CD14-positive monocyte (primary cell): Measurements from ENCODE around the gene MYO5C. TPM values are rescaled to one million over a fixed set of nuclear protein-coding genes. Genes with fewer than 3 reads are reported as not detected.

Experiments used
- DNase-seq, 3 donors: peaks; one replicate each; pipeline ENCODE4 v3.0.0-alpha.2; 2011 to 2022
- H2AFZ ChIP-seq: 2 replicates; pipeline ENCODE4 v1.6.0; 2012; ENCODE audit warnings: mild to moderate bottlenecking, low read depth, low read length, inconsistent platforms; ENCODE audit not compliant: insufficient read depth, poor library complexity, severe bottlenecking
- H3K27ac ChIP-seq, 2 donors: 1 replicate in 1 of 2; 2 replicates in 1 of 2; pipeline ENCODE4 v1.5.1; 2012 to 2013; ENCODE audit warnings: low read length in 2 of 2, control low read depth in 1 of 2, inconsistent platforms in 1 of 2, low read depth in 1 of 2, mild to moderate bottlenecking in 1 of 2
- H3K27me3 ChIP-seq, 2 donors: one replicate each; pipeline versions ENCODE4 v1.6.0 to v1.6.1; 2011 to 2013; ENCODE audit warnings: low read length in 2 of 2; ENCODE audit not compliant: control insufficient read depth in 2 of 2, insufficient read depth in 2 of 2
- H3K36me3 ChIP-seq, 2 donors: replicated peaks in 1 of 2; 1 replicate in 1 of 2; 2 replicates in 1 of 2; pipeline versions ENCODE4 v1.5.1 to v1.6.1; 2012 to 2013; ENCODE audit warnings: low read length in 2 of 2, control low read depth in 1 of 2, inconsistent platforms in 1 of 2, mild to moderate bottlenecking in 1 of 2; ENCODE audit not compliant: insufficient read depth in 2 of 2, control insufficient read depth in 1 of 2
- H3K4me1 ChIP-seq, 2 donors: 1 replicate in 1 of 2; 2 replicates in 1 of 2; pipeline versions ENCODE4 v1.5.1 to v1.6.1; 2012 to 2013; ENCODE audit warnings: low read length in 2 of 2, control low read depth in 1 of 2, inconsistent platforms in 1 of 2, mild to moderate bottlenecking in 1 of 2, moderate library complexity in 1 of 2; ENCODE audit not compliant: insufficient read depth in 2 of 2, control insufficient read depth in 1 of 2
- H3K4me2 ChIP-seq: replicated peaks from 2 replicates; pipeline ENCODE3; 2012; ENCODE audit warnings: low read length, moderate library complexity, mild to moderate bottlenecking; ENCODE audit not compliant: poor library complexity, severe bottlenecking; ENCODE audit errors: extremely low read depth
- H3K4me3 ChIP-seq, 3 experiments: fragments of 200-600 bp in 1 of 3; sonication (generic) in 1 of 3; replicated peaks in 1 of 3; 1 replicate in 2 of 3; 2 replicates in 1 of 3; pipeline ENCODE4 v1.5.1; 2011 to 2013; ENCODE audit warnings: low read length in 3 of 3, mild to moderate bottlenecking in 3 of 3, control low read depth in 2 of 3, low read depth in 2 of 3, inconsistent platforms in 1 of 3, moderate library complexity in 1 of 3
- H3K79me2 ChIP-seq: 2 replicates; pipeline ENCODE4 v1.6.0; 2012; ENCODE audit warnings: mild to moderate bottlenecking, control low read depth, inconsistent platforms, low read length, moderate library complexity; ENCODE audit not compliant: insufficient read depth
- H3K9ac ChIP-seq: 2 replicates; pipeline ENCODE4 v1.6.0; 2017; ENCODE audit warnings: low read length, mild to moderate bottlenecking; ENCODE audit not compliant: insufficient read depth, poor library complexity, severe bottlenecking
- H3K9me3 ChIP-seq, 2 donors: replicated peaks in 1 of 2; 1 replicate in 1 of 2; 2 replicates in 1 of 2; pipeline versions ENCODE4 v1.5.1 to v1.6.1; 2012 to 2013; ENCODE audit warnings: low read length in 2 of 2, control low read depth in 1 of 2; ENCODE audit not compliant: control insufficient read depth in 1 of 2, insufficient read depth in 1 of 2
- H4K20me1 ChIP-seq: 2 replicates; pipeline ENCODE4 v1.6.0; 2012; ENCODE audit warnings: mild to moderate bottlenecking, low read length, control low read depth, moderate library complexity; ENCODE audit not compliant: insufficient read depth
- H3K27ac Mint-ChIP-seq, 7 donors: one replicate each; pipeline ENCODE4 v1.8.0; 2020; ENCODE audit warnings: mild to moderate bottlenecking in 7 of 7, mixed read lengths in 7 of 7, moderate library complexity in 6 of 7, inconsistent platforms in 2 of 7
- H3K27me3 Mint-ChIP-seq, 3 donors: one replicate each; pipeline ENCODE4 v1.8.0; 2021 to 2022; ENCODE audit warnings: low read depth in 3 of 3, mild to moderate bottlenecking in 3 of 3, mixed read lengths in 3 of 3, moderate library complexity in 3 of 3, inconsistent platforms in 1 of 3
- H3K36me3 Mint-ChIP-seq, 2 donors: one replicate each; pipeline ENCODE4 v1.8.0; 2020; ENCODE audit warnings: mixed read lengths in 2 of 2, inconsistent platforms in 1 of 2, mild to moderate bottlenecking in 1 of 2
- H3K4me1 Mint-ChIP-seq: one replicate; pipeline ENCODE4 v1.8.0; 2020; ENCODE audit warnings: mild to moderate bottlenecking, mixed read lengths
- H3K4me3 Mint-ChIP-seq, 2 donors: one replicate each; pipeline ENCODE4 v1.8.0; 2020; ENCODE audit warnings: mild to moderate bottlenecking in 2 of 2, mixed read lengths in 2 of 2, moderate library complexity in 1 of 2
- H3K9me3 Mint-ChIP-seq, 7 donors: one replicate each; pipeline ENCODE4 v1.8.0; 2020 to 2022; ENCODE audit warnings: mixed read lengths in 7 of 7, mild to moderate bottlenecking in 6 of 7, moderate library complexity in 6 of 7, inconsistent platforms in 2 of 7
- WGBS: methylation state at CpG from one replicate; pipeline ENCODE4 v1.1.5; 2013; ENCODE audit warnings: missing lambda C conversion rate; ENCODE audit not compliant: insufficient coverage; 5-methylcytosine and 5-hydroxymethylcytosine counted together
- intact Hi-C, 2 donors: fragments of 100-400 bp; cut with micrococcal nuclease; formaldehyde crosslinking; loops; one replicate each; pipeline versions ENCODE4 v1.15.0 to v1.15.1; 2023
- polyA plus RNA-seq, 3 donors: library from polyadenylated mRNA; depleted of rRNA in 1 of 3; unstranded in 2 of 3; stranded (reverse) in 1 of 3; fragments of 300-500 nt in 2 of 3; fragments of >200 nt in 1 of 3; fragmentation: Illumina TruSeq in 2 of 3; gene quantifications; 1 replicate in 2 of 3; 2 replicates in 1 of 3; pipeline ENCODE4 v1.2.3, GENCODE V29; 2012 to 2021
- TF ChIP-seq, protein P1 (sequence below): fragments of 200-600 bp; IDR thresholded peaks from one replicate; pipeline ENCODE4 v1.8.0; 2022; ENCODE audit warnings: antibody characterized with exemption, mild to moderate bottlenecking

Gene MYO5C
- polyA plus RNA-seq, 3 donors, result 0.20 TPM; not detected in 2

DNA sequence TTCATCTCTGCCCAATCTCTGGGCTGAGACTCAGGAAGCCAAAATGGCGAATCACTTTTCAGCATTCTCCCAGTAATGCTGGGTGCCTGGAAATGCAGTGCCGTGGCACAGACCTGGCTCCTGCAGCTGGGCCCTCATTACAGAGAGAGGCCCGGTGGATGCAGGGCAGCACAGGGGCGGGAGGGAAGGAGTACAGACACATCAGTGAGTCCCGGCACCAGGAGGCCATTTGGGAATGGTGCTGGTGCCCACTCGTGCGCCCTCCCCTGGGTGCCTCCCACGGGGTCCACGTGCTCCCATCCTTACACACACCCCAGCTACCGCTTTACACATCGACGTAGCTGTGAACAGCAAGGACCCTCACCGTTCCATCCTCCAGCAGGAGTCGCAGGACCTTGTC lies 13.2 kb downstream of the MYO5C start:
- no peak overlapping the region for H3K4me3 Mint-ChIP-seq
- WGBS, result 98% methylated on average over 14 of the region's 14 CpGs

DNA sequence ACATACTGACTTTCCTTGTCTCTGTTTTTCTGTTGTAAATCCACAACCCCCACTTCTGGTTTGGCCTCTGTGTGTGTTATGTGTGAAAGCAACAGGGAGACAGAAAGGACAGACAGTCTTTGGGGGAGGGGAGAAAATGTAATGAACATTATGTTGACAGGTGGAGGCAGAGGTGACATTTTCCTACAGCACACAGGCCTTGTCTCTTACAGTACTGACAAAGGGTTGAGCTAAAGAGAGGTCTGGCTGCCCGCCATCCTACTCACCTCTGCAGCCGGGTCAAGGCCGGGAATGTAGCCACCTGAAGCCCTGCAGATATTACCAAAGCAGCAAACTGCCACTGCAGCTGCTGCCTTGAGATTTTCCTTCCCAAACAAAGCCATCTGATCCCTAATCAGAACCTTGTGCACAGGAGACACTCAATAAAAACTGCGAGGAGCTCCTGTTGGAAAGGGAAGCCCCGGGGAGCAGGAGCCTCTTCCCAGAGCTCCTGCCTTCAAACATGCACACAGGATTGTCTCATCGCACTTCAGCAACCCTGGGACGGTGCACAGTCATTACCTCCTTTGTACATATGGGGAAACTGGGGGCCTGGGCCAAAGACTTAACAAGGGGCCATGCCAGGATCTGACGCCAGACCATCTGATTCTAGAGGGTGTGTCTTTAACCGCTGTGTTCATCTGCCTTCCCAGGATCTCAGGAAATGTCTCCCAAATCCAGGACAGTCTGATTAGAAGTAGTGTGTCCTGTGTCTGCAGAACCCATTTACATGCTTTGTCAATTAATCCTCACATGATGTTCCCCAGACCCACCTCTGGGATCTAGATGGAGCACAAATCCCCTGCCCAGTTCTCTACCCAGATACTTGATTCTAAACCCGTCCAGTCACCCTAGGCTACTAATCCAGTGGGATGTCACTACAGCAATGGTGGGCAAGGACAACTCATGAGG lies 14.2 kb downstream of the MYO5C start:
- H3K4me1 ChIP-seq, result no peaks in the 10 kb centered on the region
- H3K4me3 Mint-ChIP-seq, result no peak overlapping the region
- H3K27ac ChIP-seq, result no peak overlapping the region
- H3K36me3 ChIP-seq, result no peaks in the 10 kb centered on the region
- no peak overlapping the region for H3K4me3 ChIP-seq
- no peak overlapping the region for H3K4me2 ChIP-seq
- H3K4me1 Mint-ChIP-seq, result no peaks in the 10 kb centered on the region
- no peaks in the 10 kb centered on the region for H3K36me3 Mint-ChIP-seq
- no peaks in the 10 kb centered on the region for H3K9me3 ChIP-seq
- H4K20me1 ChIP-seq, result no peaks in the 10 kb centered on the region
- over 99% methylated on average over 9 of the region's 10 CpGs for WGBS
- peaks cover 0 to 7% (median 0%) of the 10 kb centered on the region in 7 donors for H3K9me3 Mint-ChIP-seq
- TF ChIP-seq, protein P1, sequence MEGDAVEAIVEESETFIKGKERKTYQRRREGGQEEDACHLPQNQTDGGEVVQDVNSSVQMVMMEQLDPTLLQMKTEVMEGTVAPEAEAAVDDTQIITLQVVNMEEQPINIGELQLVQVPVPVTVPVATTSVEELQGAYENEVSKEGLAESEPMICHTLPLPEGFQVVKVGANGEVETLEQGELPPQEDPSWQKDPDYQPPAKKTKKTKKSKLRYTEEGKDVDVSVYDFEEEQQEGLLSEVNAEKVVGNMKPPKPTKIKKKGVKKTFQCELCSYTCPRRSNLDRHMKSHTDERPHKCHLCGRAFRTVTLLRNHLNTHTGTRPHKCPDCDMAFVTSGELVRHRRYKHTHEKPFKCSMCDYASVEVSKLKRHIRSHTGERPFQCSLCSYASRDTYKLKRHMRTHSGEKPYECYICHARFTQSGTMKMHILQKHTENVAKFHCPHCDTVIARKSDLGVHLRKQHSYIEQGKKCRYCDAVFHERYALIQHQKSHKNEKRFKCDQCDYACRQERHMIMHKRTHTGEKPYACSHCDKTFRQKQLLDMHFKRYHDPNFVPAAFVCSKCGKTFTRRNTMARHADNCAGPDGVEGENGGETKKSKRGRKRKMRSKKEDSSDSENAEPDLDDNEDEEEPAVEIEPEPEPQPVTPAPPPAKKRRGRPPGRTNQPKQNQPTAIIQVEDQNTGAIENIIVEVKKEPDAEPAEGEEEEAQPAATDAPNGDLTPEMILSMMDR, result no peak
- no peak overlapping the region for H2AFZ ChIP-seq
- no peaks in the 10 kb centered on the region for H3K27me3 ChIP-seq
- no peaks in the 10 kb centered on the region for H3K27me3 Mint-ChIP-seq
- no peak overlapping the region for H3K9ac ChIP-seq
- no peaks in the 10 kb centered on the region for H3K79me2 ChIP-seq
- intact Hi-C loops, result no loop called here
- H3K27ac Mint-ChIP-seq, result no peak overlapping the region
- no peak for DNase-seq

More for the DNA sequence above, 13.2 kb downstream of the MYO5C start:
- H3K36me3 ChIP-seq, result no peaks in the 10 kb centered on the region
- H3K4me3 ChIP-seq, result no peak overlapping the region
- no peaks in the 10 kb centered on the region for H3K27me3 ChIP-seq
- H3K4me1 ChIP-seq, result no peaks in the 10 kb centered on the region
- no peaks in the 10 kb centered on the region for H3K36me3 Mint-ChIP-seq
- intact Hi-C loops, result no loop called here
- no peaks in the 10 kb centered on the region for H3K4me1 Mint-ChIP-seq
- H3K9me3 ChIP-seq, result no peaks in the 10 kb centered on the region
- H2AFZ ChIP-seq, result no peak overlapping the region
- H3K27ac ChIP-seq, result no peak overlapping the region
- peak overlapping the region in 1 of 7 donors; percentile 4 for H3K27ac Mint-ChIP-seq
- H3K9me3 Mint-ChIP-seq, result peaks cover 0 to 7% (median 0%) of the 10 kb centered on the region in 7 donors
- no peaks in the 10 kb centered on the region for H3K27me3 Mint-ChIP-seq
- no peak overlapping the region for H3K4me2 ChIP-seq
- TF ChIP-seq, protein P1, result no peak
- no peak overlapping the region for H3K9ac ChIP-seq
- no peak for DNase-seq
- H4K20me1 ChIP-seq, result no peaks in the 10 kb centered on the region
- no peaks in the 10 kb centered on the region for H3K79me2 ChIP-seq
